ENCODE data around the gene KBTBD12.

Gene KBTBD12

DNA sequence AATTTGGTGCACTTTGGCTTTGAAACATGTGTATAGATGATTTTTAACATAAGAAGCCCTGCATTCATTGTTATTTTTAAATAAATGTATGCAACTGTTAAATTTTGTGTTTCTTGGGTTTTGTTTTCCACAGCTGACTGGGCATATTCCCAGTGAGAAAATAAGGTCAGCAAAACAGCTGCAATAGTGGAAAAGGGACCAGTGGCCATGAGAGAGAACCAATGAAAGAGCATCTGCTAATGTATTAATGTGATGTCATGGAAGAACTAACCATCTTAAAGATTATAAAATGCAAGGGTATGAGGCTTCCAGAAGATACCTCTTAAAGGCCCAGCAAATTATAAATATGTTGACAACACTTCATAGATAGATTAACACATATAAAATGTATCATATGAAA, 31.0 kb upstream of the KBTBD12 start:
- no peak for DNase-seq (ENCODE audit: extremely low read depth, low read depth)
- TF ChIP-seq, protein P1, sequence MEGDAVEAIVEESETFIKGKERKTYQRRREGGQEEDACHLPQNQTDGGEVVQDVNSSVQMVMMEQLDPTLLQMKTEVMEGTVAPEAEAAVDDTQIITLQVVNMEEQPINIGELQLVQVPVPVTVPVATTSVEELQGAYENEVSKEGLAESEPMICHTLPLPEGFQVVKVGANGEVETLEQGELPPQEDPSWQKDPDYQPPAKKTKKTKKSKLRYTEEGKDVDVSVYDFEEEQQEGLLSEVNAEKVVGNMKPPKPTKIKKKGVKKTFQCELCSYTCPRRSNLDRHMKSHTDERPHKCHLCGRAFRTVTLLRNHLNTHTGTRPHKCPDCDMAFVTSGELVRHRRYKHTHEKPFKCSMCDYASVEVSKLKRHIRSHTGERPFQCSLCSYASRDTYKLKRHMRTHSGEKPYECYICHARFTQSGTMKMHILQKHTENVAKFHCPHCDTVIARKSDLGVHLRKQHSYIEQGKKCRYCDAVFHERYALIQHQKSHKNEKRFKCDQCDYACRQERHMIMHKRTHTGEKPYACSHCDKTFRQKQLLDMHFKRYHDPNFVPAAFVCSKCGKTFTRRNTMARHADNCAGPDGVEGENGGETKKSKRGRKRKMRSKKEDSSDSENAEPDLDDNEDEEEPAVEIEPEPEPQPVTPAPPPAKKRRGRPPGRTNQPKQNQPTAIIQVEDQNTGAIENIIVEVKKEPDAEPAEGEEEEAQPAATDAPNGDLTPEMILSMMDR (IDR thresholded peaks at IDR 0.05; ENCODE audit: low read depth, low read length, missing control alignments), result no peak
- H3K4me3 ChIP-seq (replicated peaks; ENCODE audit: low read depth, low read length), result no peak overlapping the region

DNA sequence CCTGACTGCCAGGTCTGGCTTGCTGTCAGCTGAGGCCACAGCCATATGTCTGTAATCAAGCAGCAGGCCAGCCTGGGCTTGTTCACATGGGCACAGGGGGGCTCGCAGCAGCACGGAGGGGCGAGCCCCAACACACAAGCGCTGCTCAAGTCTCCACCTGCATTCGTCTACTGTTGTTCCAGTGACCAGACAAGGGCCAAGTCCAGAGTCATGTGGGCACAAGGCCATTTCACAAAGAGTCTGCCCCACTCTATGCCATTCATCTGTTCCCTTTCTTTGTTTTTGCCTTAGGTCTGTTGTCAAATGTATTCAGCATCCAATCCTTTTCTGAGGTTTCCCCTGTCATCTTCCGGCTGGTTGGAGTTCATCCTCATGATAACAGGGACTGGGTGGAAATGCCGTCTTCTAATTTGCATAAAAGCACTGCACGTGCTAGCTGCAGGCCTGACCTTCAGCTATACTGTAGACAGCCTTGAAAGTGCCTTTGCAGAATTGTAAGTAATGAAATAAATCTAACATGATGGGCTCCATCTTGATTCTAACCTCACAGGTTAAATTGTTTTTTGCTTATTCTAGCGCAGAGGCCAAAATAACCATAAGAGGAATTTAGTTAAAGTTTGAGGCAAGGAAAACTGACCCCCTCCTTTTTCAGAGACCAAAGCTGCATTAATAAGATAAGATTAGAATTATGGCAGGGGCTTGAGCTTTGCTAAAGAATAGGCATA, 28.6 kb upstream of the KBTBD12 start:
- no peak for DNase-seq (ENCODE audit: extremely low read depth, low read depth)
- TF ChIP-seq, protein P1 (IDR thresholded peaks at IDR 0.05; ENCODE audit: low read depth, low read length, missing control alignments), result no peak
- H3K4me3 ChIP-seq (replicated peaks; ENCODE audit: low read depth, low read length), result no peak overlapping the region

DNA sequence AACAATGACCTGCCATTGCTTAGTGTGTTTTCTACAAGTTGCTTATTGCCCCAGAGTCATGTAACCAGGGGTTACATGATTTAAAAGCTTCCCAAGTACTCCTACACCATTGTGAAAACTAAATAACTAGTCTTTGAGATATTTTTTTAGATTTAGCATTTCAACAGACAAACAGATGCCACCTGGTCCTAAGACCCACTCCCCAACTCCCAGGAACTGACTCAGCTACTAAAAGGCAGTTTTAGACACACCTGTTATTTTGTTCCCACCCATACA, 28.1 kb upstream of the KBTBD12 start:
- no peak overlapping the region for H3K4me3 ChIP-seq (replicated peaks; ENCODE audit: low read depth, low read length)
- TF ChIP-seq, protein P1 (IDR thresholded peaks at IDR 0.05; ENCODE audit: low read depth, low read length, missing control alignments), result no peak
- DNase-seq (ENCODE audit: extremely low read depth, low read depth), result no peak

DNA sequence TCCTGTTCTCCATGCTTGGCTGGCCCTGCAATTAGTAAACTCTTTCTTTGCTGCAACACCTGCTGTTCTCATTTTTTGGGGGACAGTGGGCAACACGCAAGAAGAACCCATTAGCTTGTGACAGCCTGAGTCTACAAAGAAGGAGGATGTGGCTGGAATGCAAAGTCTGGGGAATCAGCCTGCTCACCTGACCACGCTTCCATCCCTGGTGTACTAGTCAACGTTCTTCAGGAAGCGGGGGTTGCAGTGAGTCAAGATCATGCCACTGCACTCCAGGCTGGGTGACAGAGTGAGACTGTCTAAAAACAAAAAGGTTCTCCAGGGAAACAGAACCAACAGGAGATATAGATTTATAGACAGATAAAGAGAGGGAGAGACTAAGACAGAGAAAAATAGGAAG, 27.7 kb upstream of the KBTBD12 start:
- DNase-seq (ENCODE audit: extremely low read depth, low read depth), result no peak
- TF ChIP-seq, protein P1 (IDR thresholded peaks at IDR 0.05; ENCODE audit: low read depth, low read length, missing control alignments), result no peak

DNA sequence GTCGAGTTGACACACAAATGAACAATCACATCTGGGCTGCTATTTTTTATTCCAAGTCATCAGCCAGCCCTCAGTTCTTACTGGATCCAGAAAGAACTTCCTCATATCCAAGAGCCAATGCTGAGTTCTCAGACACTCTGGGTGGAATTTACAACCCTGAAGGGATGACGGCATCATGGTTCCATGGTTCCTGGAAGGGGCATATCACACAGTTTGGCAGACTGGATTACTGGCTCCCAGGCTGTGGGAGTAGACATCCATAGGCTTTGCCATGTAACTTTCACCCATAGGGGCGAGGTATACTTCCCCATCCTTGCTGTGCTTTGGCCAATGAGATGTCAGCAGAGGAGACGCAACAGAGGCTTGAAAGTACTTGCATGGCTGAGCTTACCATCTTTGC, 26.9 kb upstream of the KBTBD12 start:
- TF ChIP-seq, protein P1 (IDR thresholded peaks at IDR 0.05; ENCODE audit: low read depth, low read length, missing control alignments), result no peak
- DNase-seq (ENCODE audit: extremely low read depth, low read depth), result no peak
- no peak overlapping the region for H3K4me3 ChIP-seq (replicated peaks; ENCODE audit: low read depth, low read length)

More for the DNA sequence above, 27.7 kb upstream of the KBTBD12 start:
- no peak overlapping the region for H3K4me3 ChIP-seq (replicated peaks; ENCODE audit: low read depth, low read length)

DNA sequence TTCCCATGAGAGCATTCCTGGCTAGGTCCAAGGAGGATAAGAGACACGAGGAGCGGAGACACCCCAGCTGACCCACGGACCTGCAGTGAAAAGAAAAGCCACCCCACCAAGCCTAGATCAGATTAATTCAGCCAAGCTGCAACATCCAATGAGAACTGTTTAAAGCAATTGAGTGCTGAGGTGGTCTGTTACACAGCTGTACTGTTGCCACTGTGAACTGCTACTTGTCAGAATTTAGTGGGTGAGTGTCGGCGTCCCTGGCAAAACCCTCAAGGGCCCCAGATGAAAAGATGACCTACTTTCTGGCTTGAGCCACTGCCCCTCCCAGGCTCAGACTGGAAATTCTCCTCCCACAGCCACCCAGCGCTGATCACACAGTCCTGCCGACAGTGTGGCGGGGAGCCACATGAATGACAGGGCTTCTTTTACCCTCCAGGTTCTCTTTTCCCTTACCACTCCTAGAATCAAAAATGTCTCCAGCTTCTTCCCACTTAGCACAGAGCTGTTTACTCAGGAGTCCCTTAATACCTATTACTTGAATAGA, 26.4 kb upstream of the KBTBD12 start:
- TF ChIP-seq, protein P1 (IDR thresholded peaks at IDR 0.05; ENCODE audit: low read depth, low read length, missing control alignments), result no peak
- H3K4me3 ChIP-seq (replicated peaks; ENCODE audit: low read depth, low read length), result no peak overlapping the region
- DNase-seq (ENCODE audit: extremely low read depth, low read depth), result no peak

DNA sequence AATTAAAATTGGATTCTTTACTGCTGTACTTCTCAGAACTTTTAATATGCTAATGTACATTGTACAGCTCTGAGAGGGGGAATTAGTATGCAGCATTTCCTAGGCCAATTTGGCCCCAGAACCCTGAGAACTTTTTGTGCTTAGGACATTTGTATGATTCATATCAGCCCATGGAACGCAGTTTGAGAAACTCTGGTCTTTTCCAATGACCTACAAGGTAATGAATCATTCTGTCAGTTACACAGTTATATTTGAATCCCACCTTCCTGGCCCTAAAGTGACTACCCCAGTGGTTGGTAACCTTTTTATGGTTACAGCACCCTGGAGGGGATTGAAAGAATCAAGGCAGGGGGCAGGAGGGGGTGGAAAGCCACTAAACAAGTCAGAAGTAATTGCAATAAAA, 25.6 kb upstream of the KBTBD12 start:
- TF ChIP-seq, protein P1 (IDR thresholded peaks at IDR 0.05; ENCODE audit: low read depth, low read length, missing control alignments), result no peak
- no peak for DNase-seq (ENCODE audit: extremely low read depth, low read depth)
- H3K4me3 ChIP-seq (replicated peaks; ENCODE audit: low read depth, low read length), result no peak overlapping the region

Measured in HFF-Myc (cell line).